ENCODE measurements around the gene C17orf107. TPM values are rescaled to one million over a fixed set of nuclear protein-coding genes. Genes with fewer than 3 reads are reported as not detected.

Gene C17orf107
- total RNA-seq, 1 experiment from 2014 or later, result 1.7 TPM

- intact Hi-C loops (cut with micrococcal nuclease), result loop anchor here (2.0 kb wide), 1 partner anchor 15 kb away; no protein-coding TSS in a partner anchor
- no peaks in the 10 kb centered on the region for H3K79me2 ChIP-seq (ENCODE audit: insufficient read depth, low read length)
- H3K36me3 ChIP-seq (ENCODE audit: control insufficient read depth in 1 of 2, insufficient read depth in 2 of 2, low read length in 2 of 2), result no peaks in the 10 kb centered on the region
- no peak for TF ChIP-seq EZH2phosphoT487 (IDR thresholded peaks at IDR 0.05; ENCODE audit: borderline replicate concordance)
- no peak for TF ChIP-seq EZH2 (IDR thresholded peaks at IDR 0.05)
- TF ChIP-seq, protein P1, sequence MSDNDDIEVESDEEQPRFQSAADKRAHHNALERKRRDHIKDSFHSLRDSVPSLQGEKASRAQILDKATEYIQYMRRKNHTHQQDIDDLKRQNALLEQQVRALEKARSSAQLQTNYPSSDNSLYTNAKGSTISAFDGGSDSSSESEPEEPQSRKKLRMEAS (IDR thresholded peaks at IDR 0.05), result no peak
- TF ChIP-seq CTCF (IDR thresholded peaks at IDR 0.05 in 2 of 3, conservative IDR thresholded peaks at IDR 0.05 in 1 of 3; ENCODE audit: borderline replicate concordance in 1 of 3, insufficient read depth in 1 of 3, low read depth in 2 of 3, low read length in 2 of 3), result no peak
- no peak for TF ChIP-seq JUND (IDR thresholded peaks at IDR 0.05)
- TF ChIP-seq ZFX (IDR thresholded peaks at IDR 0.05), result no peak
- no peak for TF ChIP-seq CBX3 (IDR thresholded peaks at IDR 0.05; ENCODE audit: low read depth)
- ATAC-seq, result no peak
- ChIA-PET CTCF (no interaction called here), POLR2A (interaction anchor here (1.1 kb wide), 1 partner anchor 20 kb away, joined by 3 read pairs; the partner anchor contains the start of gene SLC25A11), RAD21 (ENCODE audit: low non-redundant PET in 1 of 2, low total read pairs in 2 of 2, uncharacterized antibody in 2 of 2, unreplicated experiment in 2 of 2) (no interaction called here)
- H3K27ac ChIP-seq (ENCODE audit: low read depth, low read length), result no peak overlapping the region
- no peaks in the 10 kb centered on the region for H4K20me1 ChIP-seq (ENCODE audit: insufficient read depth)
- no TSS peak for BruUV-seq (replicated peaks)
- no peak overlapping the region for H3K4me3 ChIP-seq (replicated peaks in 1 of 2; ENCODE audit: low read depth in 1 of 2, low read length in 2 of 2)
- H3K4me1 ChIP-seq (ENCODE audit: control insufficient read depth in 1 of 2, insufficient read depth in 2 of 2, low read length in 2 of 2), result no peaks in the 10 kb centered on the region
- H3K4me2 ChIP-seq (ENCODE audit: low read length), result no peak overlapping the region
- no peak for DNase-seq (ENCODE audit: low read depth, low spot score)
- H3K9me2 ChIP-seq (ENCODE audit: insufficient read depth), result no peaks in the 10 kb centered on the region
- no peaks in the 10 kb centered on the region for H3K27me3 ChIP-seq (ENCODE audit: insufficient read depth, low read length)
- H2AFZ ChIP-seq (ENCODE audit: low read depth, low read length, poor library complexity, severe bottlenecking), result no peak overlapping the region
- H3K9me3 ChIP-seq (ENCODE audit: control insufficient read depth in 1 of 2, insufficient read depth in 1 of 2, low read depth in 1 of 2, low read length in 2 of 2), result no peaks in the 10 kb centered on the region
- no peak overlapping the region for H3K9ac ChIP-seq (ENCODE audit: low read length)
These were observed 20.2 kb downstream of the C17orf107 start for GRCh38 chr17:4919511-4920047.
